ENCODE data around the gene ADISSP. TPM values are rescaled to one million over a fixed set of nuclear protein-coding genes. Genes with fewer than 3 reads are reported as not detected.
A peak's percentile ranks its signal among the peaks of the same experiment; 100 is the strongest.

Gene ADISSP
- total RNA-seq, 1 donor = 18.5 TPM

DNA sequence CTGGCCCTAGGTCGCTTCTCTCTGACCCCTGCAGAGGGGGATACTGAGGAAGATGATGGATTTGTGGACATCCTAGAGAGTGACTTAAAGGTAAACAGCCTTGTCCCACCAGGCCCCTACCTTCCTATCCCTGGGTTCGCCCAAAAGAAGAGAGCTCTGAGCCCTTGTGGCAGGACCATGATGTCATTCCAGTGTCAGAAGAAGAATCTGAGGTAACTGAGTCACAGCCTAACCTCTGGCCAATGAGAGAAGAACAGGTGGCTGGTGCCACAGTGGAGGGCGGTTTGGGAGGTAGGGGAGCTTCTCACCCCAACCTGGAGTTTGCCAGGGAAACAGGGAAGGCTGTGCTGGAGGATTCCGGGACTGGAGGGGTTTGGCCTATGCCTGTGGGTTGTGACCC is 33.7 kb upstream of the ADISSP start:
- Histone ChIP-seq H3K9me3 (ENCODE audit: low read depth, low read length) (no peaks in the 10 kb centered on the region), H3K4me3 (ENCODE audit: insufficient read depth, low read length) (no peak overlapping the region), H3K4me1 (ENCODE audit: insufficient read depth, low read length) (peaks cover 37% of the 10 kb centered on the region), H4K20me1 (ENCODE audit: insufficient read depth, low read length) (peaks cover 12% of the 10 kb centered on the region), H3K27ac (ENCODE audit: low read depth, low read length) (no peak overlapping the region), H2AFZ (ENCODE audit: low read length) (no peak overlapping the region), H3K27me3 (ENCODE audit: insufficient read depth, low read length) (no peaks in the 10 kb centered on the region), H3K79me2 (ENCODE audit: insufficient read depth, low read length) (peaks cover 50% of the 10 kb centered on the region), H3K36me3 (ENCODE audit: insufficient read depth, low read length) (peaks cover 72% of the 10 kb centered on the region), H3K4me2 (ENCODE audit: insufficient read depth, low read length) (no peak overlapping the region)
- TF ChIP-seq CTCF (IDR thresholded peaks at IDR 0.05; ENCODE audit: extremely low read depth, low read depth, low read length) = no peak
- no peak for DNase-seq (ENCODE audit: insufficient read length, low spot score, missing footprints)

DNA sequence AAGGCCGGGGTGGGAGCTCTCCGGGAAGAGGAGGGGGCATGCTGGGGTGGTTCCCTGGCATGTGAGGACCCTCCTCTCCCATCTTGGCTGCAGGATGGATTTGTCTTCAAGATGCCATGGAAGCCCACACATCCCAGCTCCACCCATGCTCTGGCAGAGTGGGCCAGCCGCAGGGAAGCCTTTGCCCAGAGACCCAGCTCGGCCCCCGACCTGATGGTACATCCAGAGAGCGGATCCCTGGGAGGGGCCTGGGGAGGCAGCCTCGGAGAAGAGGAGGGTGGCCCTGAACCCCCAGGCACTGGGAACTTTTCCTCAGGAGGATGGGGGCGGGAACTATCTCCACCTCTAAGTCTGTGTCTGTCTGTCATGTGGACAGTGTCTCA is 33.3 kb upstream of the ADISSP start:
- Histone ChIP-seq H3K27ac (ENCODE audit: low read depth, low read length) (no peak overlapping the region), H3K4me1 (ENCODE audit: insufficient read depth, low read length) (peaks cover 33% of the 10 kb centered on the region), H3K79me2 (ENCODE audit: insufficient read depth, low read length) (peaks cover 50% of the 10 kb centered on the region), H4K20me1 (ENCODE audit: insufficient read depth, low read length) (peaks cover 12% of the 10 kb centered on the region), H3K36me3 (ENCODE audit: insufficient read depth, low read length) (peaks cover 68% of the 10 kb centered on the region), H3K27me3 (ENCODE audit: insufficient read depth, low read length) (no peaks in the 10 kb centered on the region), H3K4me3 (ENCODE audit: insufficient read depth, low read length) (no peak overlapping the region), H3K9me3 (ENCODE audit: low read depth, low read length) (no peaks in the 10 kb centered on the region), H3K4me2 (ENCODE audit: insufficient read depth, low read length) (no peak overlapping the region), H2AFZ (ENCODE audit: low read length) (no peak overlapping the region)
- TF ChIP-seq CTCF (IDR thresholded peaks at IDR 0.05; ENCODE audit: extremely low read depth, low read depth, low read length) = no peak
- DNase-seq (ENCODE audit: insufficient read length, low spot score, missing footprints) = no peak

- Histone ChIP-seq H3K79me2 (ENCODE audit: insufficient read depth, low read length) (peaks cover 53% of the 10 kb centered on the region), H3K4me2 (ENCODE audit: insufficient read depth, low read length) (no peak overlapping the region), H3K9me3 (ENCODE audit: low read depth, low read length) (no peaks in the 10 kb centered on the region), H3K27me3 (ENCODE audit: insufficient read depth, low read length) (no peaks in the 10 kb centered on the region), H3K4me1 (ENCODE audit: insufficient read depth, low read length) (peaks cover 28% of the 10 kb centered on the region), H3K36me3 (ENCODE audit: insufficient read depth, low read length) (peaks cover 66% of the 10 kb centered on the region), H3K27ac (ENCODE audit: low read depth, low read length) (no peak overlapping the region), H3K4me3 (ENCODE audit: insufficient read depth, low read length) (no peak overlapping the region), H2AFZ (ENCODE audit: low read length) (no peak overlapping the region), H4K20me1 (ENCODE audit: insufficient read depth, low read length) (peaks cover 10% of the 10 kb centered on the region)
- no peak for DNase-seq (ENCODE audit: insufficient read length, low spot score, missing footprints)
- no peak for TF ChIP-seq CTCF (IDR thresholded peaks at IDR 0.05; ENCODE audit: extremely low read depth, low read depth, low read length)
These were observed 32.8 kb upstream of the ADISSP start for GRCh38 chr20:3800256-3800877.

DNA sequence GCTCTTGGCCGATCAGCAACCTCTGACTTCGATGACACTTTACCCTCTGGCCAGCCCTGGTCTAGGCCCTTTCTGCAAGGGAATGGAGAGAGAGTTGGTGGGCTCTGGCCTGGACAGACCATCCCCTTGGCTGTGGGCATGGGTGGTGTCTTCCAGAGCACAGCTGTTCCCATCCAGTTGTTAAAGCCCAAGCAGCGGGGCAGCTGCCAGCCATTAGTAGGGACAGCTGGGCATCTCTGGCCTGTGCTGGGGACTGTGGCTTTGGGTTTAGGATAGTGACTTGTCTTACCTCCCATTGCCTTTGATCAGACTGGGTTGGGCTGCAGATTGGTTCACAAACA is 31.3 kb upstream of the ADISSP start:
- H2AFZ ChIP-seq (ENCODE audit: low read length) = no peak overlapping the region
- H3K4me1 ChIP-seq (ENCODE audit: insufficient read depth, low read length) = peaks cover 27% of the 10 kb centered on the region
- H3K27me3 ChIP-seq (ENCODE audit: insufficient read depth, low read length) = no peaks in the 10 kb centered on the region
- peak overlapping the region; percentile 36 for H3K4me2 ChIP-seq (ENCODE audit: insufficient read depth, low read length)
- no peak for DNase-seq (ENCODE audit: insufficient read length, low spot score, missing footprints)
- H3K27ac ChIP-seq (ENCODE audit: low read depth, low read length) = peak overlapping the region; percentile 33
- H3K9me3 ChIP-seq (ENCODE audit: low read depth, low read length) = no peaks in the 10 kb centered on the region
- no peak overlapping the region for H3K4me3 ChIP-seq (ENCODE audit: insufficient read depth, low read length)
- peaks cover 57% of the 10 kb centered on the region for H3K36me3 ChIP-seq (ENCODE audit: insufficient read depth, low read length)
- H3K79me2 ChIP-seq (ENCODE audit: insufficient read depth, low read length) = peaks cover 53% of the 10 kb centered on the region
- peaks cover 10% of the 10 kb centered on the region for H4K20me1 ChIP-seq (ENCODE audit: insufficient read depth, low read length)
- no peak for TF ChIP-seq CTCF (IDR thresholded peaks at IDR 0.05; ENCODE audit: extremely low read depth, low read depth, low read length)

All from osteoblast (primary cell).